NCI-H345 (cell line): ENCODE results near the gene PHF19.

Source experiments
- DNase-seq: peaks from one replicate; lab custom pipeline; 2025; lab: John Stamatoyannopoulos, UW

PHF19 gene

GRCh38 chr9:120873512-120873911, 3.5 kb downstream of the PHF19 start:
- peak; percentile 38 for DNase-seq

GRCh38 chr9:120872791-120873502, 4.0 kb downstream of the PHF19 start:
- no peak for DNase-seq

DNA sequence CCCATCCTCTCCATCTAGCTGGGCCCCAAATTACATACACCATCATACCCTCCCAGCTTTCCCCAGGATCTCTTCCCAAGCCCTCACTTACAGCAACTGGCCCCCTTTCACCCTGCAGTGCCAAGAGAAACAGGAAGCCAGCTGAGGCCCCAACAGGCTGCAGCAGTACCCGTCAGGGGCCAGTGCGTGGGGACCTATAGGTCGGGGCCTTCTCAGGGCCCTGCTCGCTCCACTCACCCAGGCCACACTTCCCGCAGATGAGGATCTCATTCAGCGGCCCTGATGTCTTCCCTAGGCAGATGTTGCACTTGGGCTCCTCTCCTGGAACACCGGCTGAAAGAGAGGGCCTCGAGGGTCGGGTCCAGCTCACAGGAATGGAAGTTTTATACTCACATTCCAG, 6.8 kb downstream of the PHF19 start:
- no peak for DNase-seq

GRCh38 chr9:120869726-120870125, 7.3 kb downstream of the PHF19 start:
- no peak for DNase-seq

GRCh38 chr9:120869360-120869687, 7.7 kb downstream of the PHF19 start:
- no peak for DNase-seq

DNA sequence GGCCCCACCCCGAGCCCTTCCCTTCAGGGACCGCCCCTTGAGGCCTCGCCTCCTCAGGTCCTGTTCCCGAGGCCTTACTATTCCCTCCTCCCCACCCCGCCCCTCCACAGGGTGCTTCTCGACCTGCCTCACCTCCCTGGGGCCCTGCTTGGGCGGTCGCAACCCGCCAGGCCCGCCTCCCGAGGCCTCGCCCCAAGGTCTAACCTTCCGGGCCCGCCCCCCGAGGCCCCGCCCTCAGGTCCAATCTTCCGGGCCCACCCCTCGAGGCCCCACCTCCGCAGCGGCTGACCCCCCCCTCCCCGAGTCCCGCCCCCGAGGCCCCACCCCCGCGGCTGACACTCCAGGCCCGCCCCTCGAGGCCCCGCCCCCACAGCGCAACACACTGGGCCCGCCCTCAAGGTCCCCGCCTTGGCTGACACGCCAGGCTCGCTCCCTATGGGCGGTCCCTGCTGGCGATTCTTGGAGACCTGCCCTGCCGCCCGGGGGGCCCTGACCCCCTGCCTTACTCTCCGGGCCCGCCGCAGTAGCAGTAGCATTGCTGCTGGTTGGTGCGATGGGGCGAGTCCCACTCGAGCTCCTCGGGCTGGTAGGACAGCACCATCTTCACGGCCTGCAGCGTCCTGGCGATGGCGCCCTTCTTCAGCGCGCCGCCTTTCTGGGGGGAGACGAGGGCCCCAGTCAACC, 8.2 kb downstream of the PHF19 start:
- DNase-seq: peak; percentile 15

- DNase-seq: no peak
Measured at GRCh38 chr9:120868339-120868675, 8.7 kb downstream of the PHF19 start.

DNA sequence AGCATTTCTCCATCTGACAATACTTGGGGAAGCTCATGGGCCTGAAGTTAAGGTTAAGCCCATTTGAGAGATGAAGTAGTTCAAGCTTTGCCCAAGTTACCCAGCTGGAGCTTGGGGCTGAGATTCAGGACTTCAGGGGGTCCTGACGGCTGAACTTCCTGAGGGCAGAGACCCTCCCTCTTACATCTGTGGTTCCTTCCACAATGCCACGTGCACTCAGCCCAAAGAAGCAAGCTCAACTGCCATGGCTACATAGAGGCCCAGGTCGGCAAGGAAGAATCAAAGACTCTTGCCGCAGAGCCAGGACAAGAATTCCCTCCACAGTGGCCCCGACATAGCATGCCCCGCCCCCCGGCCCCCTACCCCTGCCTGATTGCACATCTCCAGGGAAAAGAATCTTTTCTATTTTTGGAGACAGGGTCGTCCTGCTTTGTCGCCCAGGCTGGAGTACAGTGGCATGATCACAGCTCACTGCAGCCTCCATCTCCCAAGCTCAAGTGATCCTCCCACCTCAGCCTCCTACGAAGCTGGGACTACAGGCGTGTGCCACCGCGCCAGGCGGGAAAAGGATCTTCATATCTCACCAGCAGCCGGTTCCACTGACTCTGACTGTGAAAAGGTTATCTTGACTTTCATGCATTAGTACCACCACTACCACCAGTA, 9.2 kb downstream of the PHF19 start:
- DNase-seq: no peak

- no peak for DNase-seq
Measured at GRCh38 chr9:120866651-120867050, 10.3 kb downstream of the PHF19 start.

DNA sequence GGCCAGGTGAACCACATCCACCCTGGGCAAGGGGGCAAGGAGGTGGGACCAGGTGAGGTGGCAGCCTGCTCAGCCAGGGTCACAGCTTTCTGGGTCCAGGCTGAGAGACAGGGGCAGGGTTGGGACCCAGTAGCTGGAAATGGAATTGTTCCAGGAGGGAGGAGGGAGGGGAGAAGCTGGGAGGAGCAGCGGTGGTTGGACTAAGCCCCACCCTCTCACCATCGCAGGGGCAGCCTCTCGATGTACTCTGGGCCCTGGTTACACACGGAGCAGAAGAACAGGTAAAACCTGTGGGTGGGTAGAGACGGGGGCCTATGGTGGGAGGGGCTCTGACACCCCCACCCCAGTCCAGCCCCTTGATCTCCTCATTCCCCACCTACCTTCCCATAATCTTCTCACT, 11.2 kb downstream of the PHF19 start:
- no peak for DNase-seq

- no peak for DNase-seq
Measured at GRCh38 chr9:120865176-120865575, 11.8 kb downstream of the PHF19 start.

DNA sequence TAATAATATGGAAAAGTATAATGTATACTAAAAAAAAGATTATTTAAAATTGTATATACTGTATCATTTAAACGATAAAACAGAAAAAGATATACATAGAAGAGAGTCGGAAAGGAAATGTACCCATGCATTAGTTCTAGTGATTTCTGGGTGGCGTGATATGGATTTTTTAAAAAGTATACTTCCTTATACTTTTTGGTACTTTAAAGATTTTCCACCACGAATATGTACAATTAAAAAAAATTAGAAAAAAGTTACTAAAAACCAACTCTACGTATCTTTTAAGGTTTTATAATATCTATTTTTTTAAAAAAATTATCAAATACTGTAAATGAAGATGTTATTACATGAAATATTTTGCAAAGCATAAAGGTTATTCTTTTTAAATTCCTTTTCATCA, 12.3 kb downstream of the PHF19 start:
- DNase-seq: no peak

DNA sequence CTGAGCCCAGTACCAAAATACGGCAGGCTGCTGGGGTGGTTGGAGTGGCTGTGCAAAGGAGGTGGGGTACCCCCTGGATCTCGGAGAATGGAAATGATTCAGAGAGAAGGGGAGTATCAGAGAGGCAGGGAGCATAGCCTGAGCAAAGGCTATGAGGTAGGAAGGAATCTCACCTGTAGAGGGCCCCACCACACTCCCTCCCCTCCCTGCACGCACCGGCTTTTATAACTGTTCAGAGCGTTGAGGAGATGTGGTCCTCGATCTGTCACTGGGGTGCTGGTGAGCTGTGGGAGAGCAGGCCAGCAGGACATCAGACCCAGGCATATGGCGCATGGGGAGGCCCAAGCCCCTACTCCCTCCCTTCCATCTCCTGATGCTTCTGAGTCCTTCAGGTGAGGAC, 13.2 kb downstream of the PHF19 start:
- no peak for DNase-seq

- no peak for DNase-seq
Measured at GRCh38 chr9:120862452-120862851, 14.5 kb downstream of the PHF19 start.

DNA sequence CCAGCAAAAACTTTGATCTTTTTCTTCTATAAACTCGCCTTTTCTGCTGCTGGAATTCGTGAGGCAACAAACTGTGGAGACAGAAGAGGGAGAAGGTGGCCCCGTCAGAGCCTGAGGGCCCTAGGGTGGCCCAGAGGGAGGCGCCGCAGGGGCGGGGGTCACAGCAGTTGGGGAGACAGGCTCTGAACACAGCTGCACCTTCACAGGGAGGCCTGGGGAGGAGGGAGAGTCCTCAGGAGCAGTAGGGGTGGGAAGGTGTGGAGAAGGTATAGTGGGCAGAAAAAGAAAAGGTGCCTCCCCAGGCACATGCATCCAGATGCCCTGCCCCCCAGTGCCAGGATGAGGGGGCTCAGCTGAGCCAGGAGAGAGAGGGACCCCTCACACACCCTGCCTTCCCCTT, 15.1 kb downstream of the PHF19 start:
- DNase-seq: no peak

DNA sequence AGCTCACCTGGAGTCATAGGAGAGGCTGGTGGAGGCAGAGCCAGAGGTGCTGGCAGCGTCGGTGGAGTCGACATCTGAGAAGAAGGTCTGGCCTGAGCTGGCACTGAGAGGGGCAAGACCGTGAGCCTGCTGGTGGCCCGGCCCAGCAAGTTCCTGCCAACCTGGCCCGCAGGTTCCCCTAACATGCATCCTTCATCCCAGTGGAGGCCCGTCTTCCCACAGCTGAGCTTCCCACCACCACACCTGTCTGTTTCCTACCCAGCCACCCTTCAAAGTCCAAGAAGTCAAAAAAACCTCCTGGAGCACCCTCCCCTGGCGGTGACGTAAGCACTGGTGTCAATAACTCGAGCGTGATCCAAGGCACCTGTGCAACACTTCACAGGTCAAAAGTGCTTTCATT, 16.9 kb downstream of the PHF19 start:
- DNase-seq: no peak

DNA sequence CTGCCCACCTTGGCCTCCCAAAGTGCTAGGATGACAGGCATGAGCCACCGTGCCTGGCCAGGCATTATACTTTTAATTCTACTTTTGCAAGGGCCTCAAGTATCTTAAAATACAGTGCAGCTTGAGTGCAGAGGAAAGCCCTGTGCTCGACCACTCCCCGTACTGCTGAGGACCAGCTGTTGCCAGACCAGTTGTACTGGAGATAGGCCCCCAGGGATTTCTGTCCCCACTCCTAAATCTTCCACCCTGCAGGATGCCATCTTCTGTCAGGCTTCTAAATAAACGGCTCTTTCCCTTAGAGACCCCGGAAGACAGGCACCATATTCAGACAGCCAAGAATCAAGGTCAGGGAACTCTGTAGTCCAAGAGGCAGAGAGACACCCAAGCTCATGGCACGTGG, 17.6 kb downstream of the PHF19 start:
- no peak for DNase-seq

GRCh38 chr9:120857902-120858301, 19.1 kb downstream of the PHF19 start:
- DNase-seq: no peak

- no peak for DNase-seq
Measured at GRCh38 chr9:120857481-120857880, 19.5 kb downstream of the PHF19 start.

DNA sequence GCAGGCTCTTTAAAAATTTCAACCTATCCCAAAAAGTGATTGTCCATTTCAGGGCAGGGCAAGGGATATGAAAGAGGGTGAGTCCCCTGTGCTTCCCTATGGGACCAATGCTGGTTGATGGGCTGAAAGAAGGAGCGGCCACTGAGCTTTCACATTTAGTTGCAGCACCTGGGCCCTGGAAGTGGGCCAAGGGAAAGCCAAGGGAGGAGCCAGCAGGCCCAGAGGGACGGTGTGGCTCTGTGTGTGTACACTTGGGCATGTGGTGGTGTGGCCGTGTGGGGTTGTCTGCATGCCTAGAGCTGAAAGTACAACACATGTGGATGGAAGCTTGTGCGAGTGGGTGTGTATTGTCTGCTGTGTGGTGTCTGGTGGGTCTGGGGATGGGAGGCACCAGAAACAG, 20.3 kb downstream of the PHF19 start:
- DNase-seq: peak; percentile 11

GRCh38 chr9:120855827-120856670, 20.9 kb downstream of the PHF19 start:
- no peak for DNase-seq

DNA sequence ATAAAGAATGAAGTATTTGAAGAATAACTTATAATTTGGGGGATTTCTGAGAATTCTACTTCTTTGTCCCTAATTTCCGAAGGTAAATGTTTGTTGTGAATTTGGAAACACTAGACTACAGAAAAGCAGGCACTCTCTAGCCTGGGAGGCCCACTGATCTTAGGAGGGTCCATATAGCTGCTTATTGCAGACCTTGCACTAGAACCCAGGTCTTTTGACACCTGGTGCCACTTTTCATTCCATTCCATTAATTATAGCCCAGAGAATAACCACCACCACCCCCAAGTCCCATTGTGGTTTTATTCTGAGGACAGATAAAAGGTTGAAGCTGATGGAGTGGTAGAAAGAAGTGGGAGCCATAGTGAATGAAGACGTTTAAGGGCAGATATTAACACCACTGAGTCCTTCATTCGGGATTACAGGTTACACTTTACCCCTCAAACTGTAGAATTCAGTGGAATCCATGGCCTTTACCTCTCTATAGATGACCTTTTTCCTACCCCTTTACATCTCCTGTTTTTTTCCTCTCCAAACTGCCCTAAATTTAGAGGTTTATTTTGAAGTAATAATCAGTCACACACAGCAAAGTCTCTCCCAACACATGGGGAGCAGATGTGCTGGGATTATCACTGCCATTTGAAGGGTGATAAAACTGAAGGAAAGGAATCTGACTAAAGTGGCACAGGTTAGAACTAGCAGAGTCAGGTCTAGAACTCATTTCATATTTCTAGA, 22.2 kb downstream of the PHF19 start:
- no peak for DNase-seq
